K562 (cell line): Measurements from ENCODE around the gene BCO2. TPM values are rescaled to one million over a fixed set of nuclear protein-coding genes. Genes with fewer than 3 reads are reported as not detected.

Experiments
- ATAC-seq: fragments of 200-7000 bp; cut with Tn5 transposase; 3 replicates; pipeline ENCODE4 v1.9.1; 2020; ENCODE audit warnings: moderate library complexity
- BruUV-seq: library from RNA; stranded (reverse); fragments of 400-500 nt; replicated peaks from 2 replicates; lab custom pipeline; 2021; lab: Mats Ljungman, UMichigan
- CTCF ChIA-PET: fragments of 300-600 bp; formaldehyde crosslinking; extraction: SDS; loops from one replicate; lab custom pipeline; 2021; ENCODE audit warnings: low intra/inter-chr PET ratio; lab: Yijun Ruan, JAX
- POLR2A ChIA-PET: fragments of 300-600, 350-650 bp; sonication (Branson Sonifier 250); formaldehyde crosslinking; extraction: SDS; loops from one replicate; lab custom pipeline; 2021; ENCODE audit warnings: antibody characterized with exemption, inconsistent platforms; lab: Yijun Ruan, JAX
- DNase-seq, 4 experiments: peaks; one replicate each; pipeline versions ENCODE4 v3.0.0 to v3.0.0-alpha.2; 2011 to 2018; ENCODE audit warnings: low spot score in 3 of 4, mixed read lengths in 3 of 4; ENCODE audit errors: extremely low read depth in 1 of 4
- FAIRE-seq: peaks from 2 replicates; lab custom pipeline; 2011; peaks lifted over from hg19 to GRCh38; lab: Jason Lieb, UNC
- H2AFZ ChIP-seq: 2 replicates; pipeline ENCODE4 v1.6.0; 2011; ENCODE audit warnings: low read depth, low read length, control low read depth, inconsistent platforms
- H3K27ac ChIP-seq: fragments of 200-600 bp; 3 replicates; pipeline ENCODE4 v1.8.0; 2011; ENCODE audit warnings: low read depth, mild to moderate bottlenecking, control low read depth, inconsistent platforms, low read length, moderate library complexity, mixed read lengths; ENCODE audit errors: extremely low read depth
- H3K27me3 ChIP-seq, 2 experiments: fragments of 300-600 bp in 1 of 2; 2 replicates in 1 of 2; 3 replicates in 1 of 2; pipeline versions ENCODE4 v1.6.0 to v1.8.0; 2011; ENCODE audit warnings: inconsistent platforms in 2 of 2, low read length in 2 of 2, mild to moderate bottlenecking in 1 of 2, mixed read lengths in 1 of 2, moderate library complexity in 1 of 2; ENCODE audit not compliant: control insufficient read depth in 2 of 2, insufficient read depth in 2 of 2
- H3K36me3 ChIP-seq: fragments of 300-600 bp; 3 replicates; pipeline ENCODE4 v1.8.0; 2011; ENCODE audit warnings: mild to moderate bottlenecking, low read length, inconsistent platforms; ENCODE audit not compliant: control insufficient read depth, insufficient read depth
- H3K4me1 ChIP-seq, 2 experiments: fragments of 200-600 bp in 1 of 2; replicated peaks in 1 of 2; 2 replicates in 1 of 2; 3 replicates in 1 of 2; pipeline versions ENCODE4 v1.5.1 to v1.8.0; 2011; ENCODE audit warnings: inconsistent platforms in 2 of 2, low read length in 2 of 2, mild to moderate bottlenecking in 1 of 2, mixed read lengths in 1 of 2, moderate library complexity in 1 of 2; ENCODE audit not compliant: control insufficient read depth in 2 of 2, insufficient read depth in 2 of 2
- H3K4me2 ChIP-seq: 2 replicates; pipeline ENCODE4 v1.6.1; 2011; ENCODE audit warnings: low read length, control low read depth, inconsistent platforms, mixed read lengths; ENCODE audit not compliant: insufficient read depth
- H3K4me3 ChIP-seq: fragments of 200-600 bp; sonication (generic), shearing (Covaris generic); 2 replicates; pipeline ENCODE4 v1.5.1; 2016; ENCODE audit warnings: control low read depth, inconsistent platforms
- H3K79me2 ChIP-seq: fragments of 200-600 bp; 3 replicates; pipeline ENCODE4 v1.8.0; 2011; ENCODE audit warnings: low read length, inconsistent platforms; ENCODE audit not compliant: control insufficient read depth, insufficient read depth
- H3K9ac ChIP-seq, 2 experiments: 2 replicates each; pipeline versions ENCODE4 v1.6.0 to v1.6.1; 2011; ENCODE audit warnings: low read depth in 2 of 2, low read length in 2 of 2, control low read depth in 1 of 2, inconsistent platforms in 1 of 2, mild to moderate bottlenecking in 1 of 2, mixed read lengths in 1 of 2; ENCODE audit not compliant: insufficient read depth in 1 of 2
- H3K9me1 ChIP-seq: one replicate; pipeline ENCODE4 v1.6.0; 2011; ENCODE audit warnings: inconsistent platforms, mild to moderate bottlenecking, low read length, moderate library complexity; ENCODE audit not compliant: control insufficient read depth, insufficient read depth
- H3K9me3 ChIP-seq: replicated peaks from 2 replicates; pipeline ENCODE4 v1.5.1; 2011; ENCODE audit warnings: low read depth, low read length, inconsistent platforms; ENCODE audit not compliant: control insufficient read depth, insufficient read depth
- H4K20me1 ChIP-seq: replicated peaks from 2 replicates; pipeline ENCODE4 v1.6.1; 2011; ENCODE audit warnings: low read length, inconsistent platforms, mixed read lengths; ENCODE audit not compliant: control insufficient read depth, insufficient read depth
- DDX20 ChIP-seq: fragments of 450-650 bp; IDR thresholded peaks from 2 replicates; pipeline ENCODE4 v1.6.1; 2016; ENCODE audit warnings: missing genetic modification characterization, low read depth, mild to moderate bottlenecking, missing compliant biosample characterization, moderate library complexity
- HMG20B ChIP-seq: fragments of 250-450 bp; sonication (Bioruptor Pico); IDR thresholded peaks from 2 replicates; pipeline ENCODE4 v1.5.0; 2021; ENCODE audit warnings: mild to moderate bottlenecking
- MYNN ChIP-seq, 2 experiments: sonication (generic); formaldehyde crosslinking in 1 of 2; IDR thresholded peaks; 2 replicates each; pipeline versions ENCODE4 v1.5.0 to v1.6.1; 2016 to 2020; ENCODE audit warnings: antibody characterized with exemption in 1 of 2, missing genetic modification reagents in 1 of 2
- NFE2 ChIP-seq: IDR thresholded peaks from 2 replicates; pipeline ENCODE4 v1.6.1; 2014; ENCODE audit warnings: antibody characterized with exemption, low read depth
- POLR2B ChIP-seq: fragments of 450-650 bp; IDR thresholded peaks from 2 replicates; pipeline ENCODE4 v1.6.1; 2018; ENCODE audit warnings: low read depth; ENCODE audit not compliant: partially characterized antibody
- SNIP1 ChIP-seq: fragments of 450-650 bp; IDR thresholded peaks from 2 replicates; pipeline ENCODE4 v1.7.1; 2017; ENCODE audit warnings: low read depth, mild to moderate bottlenecking
- TEAD4 ChIP-seq, 2 experiments: sonication (generic) in 1 of 2; formaldehyde crosslinking in 1 of 2; IDR thresholded peaks; 2 replicates each; pipeline versions ENCODE4 v1.6.1 to v1.8.0; 2012 to 2022; ENCODE audit warnings: borderline replicate concordance in 1 of 2, inconsistent platforms in 1 of 2, low read length in 1 of 2, mild to moderate bottlenecking in 1 of 2, missing genetic modification reagents in 1 of 2
- ZBTB1 ChIP-seq: sonication (generic); formaldehyde crosslinking; IDR thresholded peaks from 2 replicates; pipeline ENCODE4 v1.8.1; 2023; ENCODE audit warnings: missing genetic modification reagents, low read depth, mild to moderate bottlenecking, borderline replicate concordance
- WGBS: fragments of 100-300 bp; shearing (Covaris generic); methylation state at CpG from one replicate; pipeline ENCODE4 v1.1.6; 2016; ENCODE audit warnings: low coverage, mixed read lengths; ENCODE audit not compliant: insufficient coverage; ENCODE audit errors: missing lambda C conversion rate; 5-methylcytosine and 5-hydroxymethylcytosine counted together
- in situ Hi-C: fragments of 300-500 bp; cut with MboI; formaldehyde crosslinking; loops from 4 replicates; pipeline ENCODE4 v1.15.0; 2018; ENCODE audit warnings: inconsistent platforms, mixed read lengths
- intact Hi-C: fragments of 100-400 bp; cut with micrococcal nuclease; formaldehyde crosslinking; loops from 2 replicates; pipeline ENCODE4 v1.14.2; 2022
- polyA plus RNA-seq, 8 experiments: library from polyadenylated mRNA; depleted of rRNA in 4 of 8; stranded (reverse) in 5 of 8; unstranded in 3 of 8; fragments of >200 nt; fragmentation: Nextera tagmentation in 2 of 8; fragmentation: Illumina TruSeq in 1 of 8; extraction: Ambion mirVana in 2 of 8; extraction: Trizol in 1 of 8; gene quantifications; 2 replicates each; pipeline versions ENCODE4 v1.2.1 to v1.2.3, GENCODE V29; 2011 to 2014; ENCODE audit warnings: inconsistent platforms in 1 of 8, missing spikeins in 1 of 8
- total RNA-seq, 7 experiments: library from RNA; depleted of rRNA in 6 of 7; stranded (reverse); fragments of >200 nt in 6 of 7; fragmentation: Illumina TruSeq in 2 of 7; extraction: Trizol in 2 of 7; gene quantifications; 2 replicates each; pipeline versions ENCODE4 v1.2.1 to v1.2.3, GENCODE V29; 2011 to 2021; ENCODE audit warnings: low replicate concordance in 1 of 7
- TF ChIP-seq, protein P1 (sequence below): sonication (generic); formaldehyde crosslinking; IDR thresholded peaks from 2 replicates; pipeline ENCODE4 v1.5.0; 2020; ENCODE audit warnings: missing genetic modification reagents
- TF ChIP-seq, protein P2 (sequence below): sonication (generic); formaldehyde crosslinking; IDR thresholded peaks from 2 replicates; pipeline ENCODE4 v1.9.0; 2022; ENCODE audit warnings: mild to moderate bottlenecking, missing genetic modification reagents
- TF ChIP-seq, protein P3 (sequence below): fragments of 250-450 bp; sonication (Bioruptor Pico); IDR thresholded peaks from 2 replicates; pipeline ENCODE4 v1.4.0; 2020

The BCO2 gene
- total and polyA plus RNA-seq, 9 of the 15 experiments (the other 6 are each of a cell fraction or from before 2014, with no cell fraction given), result 0.21 to 1.0 (median 0.47) TPM; not detected in 1

DNA sequence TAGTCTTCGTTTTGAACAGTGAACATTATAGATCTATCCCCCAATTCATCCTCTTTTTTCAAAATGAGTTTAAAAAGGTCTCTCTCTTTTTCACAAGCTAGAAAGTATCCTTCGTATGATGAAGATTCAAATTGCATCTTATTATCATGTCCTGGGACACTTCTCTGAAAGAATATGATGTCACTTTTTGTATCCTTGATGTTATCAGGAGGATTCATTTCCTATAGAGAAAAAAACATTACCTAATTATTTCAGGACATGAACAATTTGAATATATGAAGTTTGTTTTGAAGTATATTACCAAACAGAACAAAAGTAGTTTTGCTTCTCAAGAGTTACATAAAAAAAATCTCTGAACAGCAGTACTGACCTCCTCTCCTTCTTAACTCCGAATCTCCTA is 31.7 kb upstream of the BCO2 start:
- intact Hi-C loops, result no loop called here
- DNase-seq (no peak), FAIRE-seq (no peak), ATAC-seq (no peak)
- H3K79me2 ChIP-seq, result no peaks in the 10 kb centered on the region
- no peaks in the 10 kb centered on the region for H3K36me3 ChIP-seq
- no peak overlapping the region for H2AFZ ChIP-seq
- ChIA-PET CTCF (no interaction called here), POLR2A (no interaction called here)
- no peaks in the 10 kb centered on the region for H3K27me3 ChIP-seq
- H3K9me3 ChIP-seq, result no peaks in the 10 kb centered on the region; the same call in 1 of the 2 replicates
- no peaks in the 10 kb centered on the region for H3K9me1 ChIP-seq
- no peaks in the 10 kb centered on the region for H3K4me1 ChIP-seq
- BruUV-seq, result no TSS peak
- H3K27ac ChIP-seq, result no peak overlapping the region
- H3K4me2 ChIP-seq, result no peak overlapping the region
- in situ Hi-C loops, result no loop called here
- no peak overlapping the region for H3K4me3 ChIP-seq
- WGBS, result 16% methylated on average over 3 of the region's 3 CpGs
- no peak overlapping the region for H3K9ac ChIP-seq
- no peaks in the 10 kb centered on the region for H4K20me1 ChIP-seq
- TF ChIP-seq, protein P1, sequence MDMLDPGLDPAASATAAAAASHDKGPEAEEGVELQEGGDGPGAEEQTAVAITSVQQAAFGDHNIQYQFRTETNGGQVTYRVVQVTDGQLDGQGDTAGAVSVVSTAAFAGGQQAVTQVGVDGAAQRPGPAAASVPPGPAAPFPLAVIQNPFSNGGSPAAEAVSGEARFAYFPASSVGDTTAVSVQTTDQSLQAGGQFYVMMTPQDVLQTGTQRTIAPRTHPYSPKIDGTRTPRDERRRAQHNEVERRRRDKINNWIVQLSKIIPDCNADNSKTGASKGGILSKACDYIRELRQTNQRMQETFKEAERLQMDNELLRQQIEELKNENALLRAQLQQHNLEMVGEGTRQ, result no peak
- no peak for TF ChIP-seq SNIP1
- TF ChIP-seq, protein P2, sequence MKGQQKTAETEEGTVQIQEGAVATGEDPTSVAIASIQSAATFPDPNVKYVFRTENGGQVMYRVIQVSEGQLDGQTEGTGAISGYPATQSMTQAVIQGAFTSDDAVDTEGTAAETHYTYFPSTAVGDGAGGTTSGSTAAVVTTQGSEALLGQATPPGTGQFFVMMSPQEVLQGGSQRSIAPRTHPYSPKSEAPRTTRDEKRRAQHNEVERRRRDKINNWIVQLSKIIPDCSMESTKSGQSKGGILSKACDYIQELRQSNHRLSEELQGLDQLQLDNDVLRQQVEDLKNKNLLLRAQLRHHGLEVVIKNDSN (CRISPR knock-in tag), result no peak
- TF ChIP-seq, protein P3, sequence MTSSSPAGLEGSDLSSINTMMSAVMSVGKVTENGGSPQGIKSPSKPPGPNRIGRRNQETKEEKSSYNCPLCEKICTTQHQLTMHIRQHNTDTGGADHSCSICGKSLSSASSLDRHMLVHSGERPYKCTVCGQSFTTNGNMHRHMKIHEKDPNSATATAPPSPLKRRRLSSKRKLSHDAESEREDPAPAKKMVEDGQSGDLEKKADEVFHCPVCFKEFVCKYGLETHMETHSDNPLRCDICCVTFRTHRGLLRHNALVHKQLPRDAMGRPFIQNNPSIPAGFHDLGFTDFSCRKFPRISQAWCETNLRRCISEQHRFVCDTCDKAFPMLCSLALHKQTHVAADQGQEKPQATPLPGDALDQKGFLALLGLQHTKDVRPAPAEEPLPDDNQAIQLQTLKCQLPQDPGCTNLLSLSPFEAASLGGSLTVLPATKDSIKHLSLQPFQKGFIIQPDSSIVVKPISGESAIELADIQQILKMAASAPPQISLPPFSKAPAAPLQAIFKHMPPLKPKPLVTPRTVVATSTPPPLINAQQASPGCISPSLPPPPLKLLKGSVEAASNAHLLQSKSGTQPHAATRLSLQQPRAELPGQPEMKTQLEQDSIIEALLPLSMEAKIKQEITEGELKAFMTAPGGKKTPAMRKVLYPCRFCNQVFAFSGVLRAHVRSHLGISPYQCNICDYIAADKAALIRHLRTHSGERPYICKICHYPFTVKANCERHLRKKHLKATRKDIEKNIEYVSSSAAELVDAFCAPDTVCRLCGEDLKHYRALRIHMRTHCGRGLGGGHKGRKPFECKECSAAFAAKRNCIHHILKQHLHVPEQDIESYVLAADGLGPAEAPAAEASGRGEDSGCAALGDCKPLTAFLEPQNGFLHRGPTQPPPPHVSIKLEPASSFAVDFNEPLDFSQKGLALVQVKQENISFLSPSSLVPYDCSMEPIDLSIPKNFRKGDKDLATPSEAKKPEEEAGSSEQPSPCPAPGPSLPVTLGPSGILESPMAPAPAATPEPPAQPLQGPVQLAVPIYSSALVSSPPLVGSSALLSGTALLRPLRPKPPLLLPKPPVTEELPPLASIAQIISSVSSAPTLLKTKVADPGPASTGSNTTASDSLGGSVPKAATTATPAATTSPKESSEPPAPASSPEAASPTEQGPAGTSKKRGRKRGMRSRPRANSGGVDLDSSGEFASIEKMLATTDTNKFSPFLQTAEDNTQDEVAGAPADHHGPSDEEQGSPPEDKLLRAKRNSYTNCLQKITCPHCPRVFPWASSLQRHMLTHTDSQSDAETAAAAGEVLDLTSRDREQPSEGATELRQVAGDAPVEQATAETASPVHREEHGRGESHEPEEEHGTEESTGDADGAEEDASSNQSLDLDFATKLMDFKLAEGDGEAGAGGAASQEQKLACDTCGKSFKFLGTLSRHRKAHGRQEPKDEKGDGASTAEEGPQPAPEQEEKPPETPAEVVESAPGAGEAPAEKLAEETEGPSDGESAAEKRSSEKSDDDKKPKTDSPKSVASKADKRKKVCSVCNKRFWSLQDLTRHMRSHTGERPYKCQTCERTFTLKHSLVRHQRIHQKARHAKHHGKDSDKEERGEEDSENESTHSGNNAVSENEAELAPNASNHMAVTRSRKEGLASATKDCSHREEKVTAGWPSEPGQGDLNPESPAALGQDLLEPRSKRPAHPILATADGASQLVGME (CRISPR knock-in tag), result no peak
- TF ChIP-seq DDX20 (tag), result no peak
- TF ChIP-seq TEAD4 (IDR thresholded peaks at IDR 0.05; ENCODE audit: low read length), result no peak
- no peak for TF ChIP-seq TEAD4 (CRISPR knock-in tag; IDR thresholded peaks at IDR 0.05; ENCODE audit: borderline replicate concordance)
- no peak for TF ChIP-seq MYNN (IDR thresholded peaks at IDR 0.05)
- no peak for TF ChIP-seq MYNN (CRISPR knock-in tag; IDR thresholded peaks at IDR 0.05)
- TF ChIP-seq HMG20B, result no peak
- TF ChIP-seq ZBTB1 (CRISPR knock-in tag), result no peak
- no peak for TF ChIP-seq POLR2B
- no peak for TF ChIP-seq NFE2
